HG03135 (cell line): ENCODE results near the gene CHRNA3.
"Not testable (repeated sequence)": the region's sequence is repeated elsewhere in the genome, so short reads cannot be mapped to it uniquely, and the experiment has no call there.

Experiments
- ATAC-seq: cut with Tn5 transposase; IDR thresholded peaks from one replicate; pipeline ENCODE4 v1.9.1; 2021; ENCODE audit warnings: mild to moderate bottlenecking, moderate library complexity; ENCODE audit not compliant: unreplicated experiment

CHRNA3 gene

DNA sequence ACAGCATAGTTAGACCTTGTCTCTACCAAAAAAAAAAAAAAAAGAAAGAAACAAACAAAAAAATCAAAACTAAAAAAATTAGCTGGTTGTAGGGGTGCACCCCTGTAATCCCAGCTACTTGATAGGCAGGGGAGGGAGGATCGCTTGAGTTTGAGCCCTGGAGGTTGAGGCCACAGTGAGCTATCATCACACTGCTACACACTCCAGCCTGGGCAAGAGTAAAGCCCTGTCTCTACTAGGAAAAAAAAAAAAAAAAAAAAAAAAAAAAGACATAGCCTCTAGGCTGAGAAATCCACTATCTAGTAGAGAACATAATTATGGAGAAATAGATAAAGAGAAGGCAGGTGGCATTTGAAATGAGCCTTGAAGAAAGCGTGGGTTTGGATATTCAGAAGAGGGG lies 57.7 kb downstream of the CHRNA3 start:
- ATAC-seq, result no peak

DNA sequence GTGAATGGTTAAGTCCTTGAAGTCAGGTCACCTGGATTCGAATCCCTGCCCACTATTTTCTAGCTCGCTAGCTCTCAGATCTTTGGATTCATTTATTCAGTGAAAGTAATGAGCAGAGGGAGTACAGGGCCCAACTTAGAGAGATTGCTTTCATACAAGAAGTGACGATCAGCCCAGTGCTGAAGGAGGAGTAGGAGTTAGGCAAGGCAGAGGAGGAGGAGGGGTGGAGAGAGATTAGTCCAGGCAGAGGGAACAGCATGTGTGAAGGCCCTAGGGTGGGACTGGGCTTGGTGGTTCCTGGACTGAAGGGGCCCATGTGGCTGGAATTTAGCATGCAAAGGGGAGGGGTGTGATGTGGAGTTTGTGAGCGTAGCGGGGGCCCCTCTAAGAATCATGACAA lies 59.3 kb downstream of the CHRNA3 start:
- no peak for ATAC-seq

- not testable (repeated sequence) for ATAC-seq
Observed at GRCh38 chr15:78560201-78560600, 60.6 kb downstream of the CHRNA3 start.

DNA sequence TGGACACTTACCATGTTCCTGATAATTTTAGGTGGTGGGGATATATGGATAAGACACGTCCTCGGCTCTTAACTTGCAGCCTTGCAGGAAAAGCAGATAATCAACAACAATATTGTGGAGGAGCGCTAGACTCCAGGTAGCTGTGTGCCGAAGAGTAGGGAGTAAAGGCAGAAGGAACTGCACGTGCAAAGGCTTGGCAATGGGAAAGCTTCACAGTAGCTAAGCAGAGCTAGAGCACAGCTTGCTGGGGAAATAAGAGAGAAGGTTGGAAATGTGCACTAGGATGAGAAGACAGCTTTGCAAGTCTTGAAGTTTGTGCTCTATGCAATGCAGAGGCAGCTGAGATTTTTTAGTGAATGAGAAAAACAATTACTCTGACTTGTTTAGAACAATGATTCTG lies 68.2 kb downstream of the CHRNA3 start:
- no peak for ATAC-seq

GRCh38 chr15:78551902-78552301 lies 68.9 kb downstream of the CHRNA3 start:
- ATAC-seq, result no peak

DNA sequence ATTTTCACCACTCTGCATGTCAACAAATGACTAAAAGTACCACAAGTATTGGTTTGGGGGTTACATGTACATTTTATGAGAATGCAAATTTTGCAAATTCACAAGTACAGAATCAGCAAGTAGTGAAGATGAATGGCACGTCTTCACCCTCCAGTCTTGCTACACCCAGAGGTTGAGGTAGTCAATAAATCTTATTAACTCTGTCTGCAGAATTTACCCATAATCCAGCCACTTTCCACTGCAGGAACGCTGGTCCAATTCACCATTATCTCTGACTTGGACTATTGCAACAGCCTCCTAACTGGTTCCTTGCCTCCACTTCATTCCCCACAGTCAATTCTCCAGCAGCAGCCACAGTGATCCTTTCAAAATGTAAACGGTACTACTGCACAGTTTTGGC lies 70.0 kb downstream of the CHRNA3 start:
- ATAC-seq, result no peak

GRCh38 chr15:78550194-78550593 lies 70.6 kb downstream of the CHRNA3 start:
- no peak for ATAC-seq
